Daoy (cell line): ENCODE measurements around the gene SEMA5B. TPM values are rescaled to one million over a fixed set of nuclear protein-coding genes. Genes with fewer than 3 reads are reported as not detected.

Experiments used
- DNase-seq: peaks from one replicate; pipeline ENCODE4 v3.0.0-alpha.2; 2015; ENCODE audit warnings: low read depth
- total RNA-seq: library from RNA; depleted of rRNA; stranded (reverse); fragments of >200 nt; shearing (Covaris generic); gene quantifications from 2 replicates; pipeline ENCODE4 v1.2.3, GENCODE V29; 2014

SEMA5B gene
- total RNA-seq, 1 experiment from 2014 or later, result not detected

DNA sequence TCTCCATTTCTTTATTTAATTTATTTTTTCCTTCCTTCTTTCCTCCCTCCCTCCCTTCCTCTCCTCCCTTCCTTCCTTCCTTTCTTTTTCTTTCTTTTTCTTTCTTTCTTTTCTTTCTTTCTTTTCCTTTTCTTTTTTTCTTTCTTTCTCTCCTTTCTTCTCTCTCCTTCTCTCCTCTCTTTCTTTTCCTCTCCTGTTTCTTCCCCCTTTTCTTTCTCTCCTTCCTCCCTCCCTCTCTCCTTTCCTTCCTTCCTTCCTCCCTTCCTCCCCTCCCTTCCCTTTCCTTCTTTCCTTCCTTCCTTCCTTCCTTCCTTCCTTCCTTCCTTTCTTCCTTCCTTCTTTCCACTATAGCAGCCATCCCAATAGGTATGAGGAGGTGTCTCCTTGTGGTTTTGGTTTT, 32.5 kb upstream of the SEMA5B start:
- DNase-seq, result no peak

DNA sequence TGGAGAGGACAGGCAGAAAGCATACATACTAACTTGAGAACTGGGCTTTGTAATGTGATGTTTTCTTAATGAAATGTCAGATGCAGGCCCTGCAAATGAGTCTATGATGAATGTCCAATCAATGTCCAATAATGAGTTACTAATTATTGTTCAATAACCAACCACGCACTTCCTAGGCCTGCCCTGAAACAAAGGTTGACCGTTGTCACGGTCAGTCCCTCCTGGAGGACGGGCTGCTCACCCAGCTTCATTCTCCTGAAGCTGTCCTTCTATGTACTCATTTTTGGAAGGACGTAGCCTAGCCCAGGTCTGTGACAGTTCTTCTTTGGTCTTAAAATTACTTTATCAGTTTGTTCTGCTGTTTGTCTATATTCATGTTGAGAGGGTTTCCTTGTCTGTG, 30.9 kb upstream of the SEMA5B start:
- DNase-seq, result no peak

- no peak for DNase-seq
Measured at GRCh38 chr3:123055352-123055751, 27.8 kb upstream of the SEMA5B start.

GRCh38 chr3:123054931-123055330, 27.4 kb upstream of the SEMA5B start:
- no peak for DNase-seq

DNA sequence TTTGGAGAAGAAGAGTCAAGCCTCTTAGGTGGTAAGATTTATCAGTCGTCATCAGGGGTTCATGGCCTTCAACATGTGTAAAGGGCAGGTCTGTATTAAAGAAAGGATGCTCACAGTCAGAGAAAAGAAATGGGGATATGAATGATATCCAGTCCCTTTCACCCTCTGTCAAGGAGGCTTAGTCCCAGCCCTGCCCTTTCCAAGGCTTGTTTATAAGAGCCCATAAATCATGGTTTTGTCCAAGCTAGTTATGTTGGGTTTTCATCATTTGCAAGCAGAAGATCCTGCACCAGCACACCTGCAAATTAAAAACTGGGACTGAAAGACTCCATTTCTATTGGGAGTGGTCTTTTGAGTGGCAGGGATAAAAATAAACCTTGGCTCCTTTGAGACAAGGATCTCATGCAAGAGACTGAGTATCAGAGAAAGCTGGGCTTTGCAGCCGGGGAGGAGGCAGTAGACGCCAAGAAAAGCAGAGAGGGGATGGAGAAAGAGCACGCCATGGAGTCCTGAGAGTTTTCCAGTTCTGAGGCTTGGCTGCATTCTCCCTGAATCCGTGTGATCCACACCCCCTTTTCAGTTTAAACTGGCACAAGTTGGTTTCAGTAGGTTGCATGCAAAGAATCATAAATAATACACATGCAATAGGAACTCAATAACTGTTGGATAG, 26.7 kb upstream of the SEMA5B start:
- DNase-seq, result no peak

DNA sequence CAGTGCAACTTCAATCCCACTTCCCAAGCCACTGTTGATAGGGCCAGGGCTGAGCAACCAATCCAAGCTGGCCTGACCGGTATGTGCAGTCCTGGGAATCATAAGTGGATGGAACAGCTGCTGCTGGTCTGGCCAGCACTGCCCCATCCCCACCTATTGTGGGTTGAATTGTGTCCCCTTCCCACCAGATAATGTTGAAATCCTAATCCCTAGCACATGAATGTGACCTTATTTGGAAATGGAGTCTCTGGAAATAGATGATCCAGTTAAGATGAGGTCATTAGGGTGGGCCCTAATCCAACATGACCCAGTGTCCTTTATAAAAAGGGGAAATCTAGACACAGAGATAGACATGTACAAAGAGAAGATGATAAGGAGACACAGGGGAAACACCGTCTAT, 25.5 kb upstream of the SEMA5B start:
- DNase-seq, result no peak

GRCh38 chr3:123050666-123051065, 23.1 kb upstream of the SEMA5B start:
- no peak for DNase-seq

GRCh38 chr3:123048480-123049237, 21.1 kb upstream of the SEMA5B start:
- DNase-seq, result no peak

- no peak for DNase-seq
Measured at GRCh38 chr3:123047062-123047319, 19.4 kb upstream of the SEMA5B start.

- peak; percentile 52 for DNase-seq
Measured at GRCh38 chr3:123046262-123047061, 18.9 kb upstream of the SEMA5B start.

DNA sequence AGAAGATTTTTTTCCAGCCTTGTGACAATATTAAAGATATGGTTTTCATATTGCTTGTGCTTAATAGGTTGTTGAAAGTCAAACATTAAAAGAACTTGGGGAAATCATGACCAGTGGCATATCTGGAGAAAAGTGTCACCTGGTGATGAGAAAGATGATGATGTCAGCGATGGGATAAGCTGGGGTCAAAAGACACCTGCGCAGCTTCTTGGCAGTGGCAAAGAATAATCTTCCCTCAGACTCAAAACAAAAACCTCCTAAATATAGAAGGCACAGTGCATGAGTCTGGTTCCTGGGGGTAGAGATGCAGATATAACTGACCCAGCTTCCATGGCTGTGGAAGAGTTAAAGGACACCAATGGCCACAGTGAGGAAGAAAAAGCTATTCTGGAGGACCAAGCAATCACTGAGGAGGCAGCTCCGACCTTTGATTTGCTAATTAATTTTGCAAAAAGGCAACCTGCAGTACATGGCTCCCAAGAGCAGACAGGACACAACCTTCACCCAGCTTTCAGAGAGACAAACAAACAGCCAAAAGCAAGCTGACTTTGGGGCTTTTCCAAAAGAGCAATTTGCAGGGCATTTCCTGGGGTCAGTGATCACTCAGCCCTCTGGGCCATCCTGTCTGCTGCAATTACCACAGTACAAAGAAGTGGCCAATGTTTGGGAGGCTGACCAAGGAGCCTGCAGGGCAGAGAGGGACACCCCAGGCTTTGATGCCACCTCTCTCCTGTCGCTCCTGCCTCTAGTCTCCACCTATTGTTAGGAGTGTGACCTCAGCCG, 17.6 kb upstream of the SEMA5B start:
- DNase-seq, result no peak

DNA sequence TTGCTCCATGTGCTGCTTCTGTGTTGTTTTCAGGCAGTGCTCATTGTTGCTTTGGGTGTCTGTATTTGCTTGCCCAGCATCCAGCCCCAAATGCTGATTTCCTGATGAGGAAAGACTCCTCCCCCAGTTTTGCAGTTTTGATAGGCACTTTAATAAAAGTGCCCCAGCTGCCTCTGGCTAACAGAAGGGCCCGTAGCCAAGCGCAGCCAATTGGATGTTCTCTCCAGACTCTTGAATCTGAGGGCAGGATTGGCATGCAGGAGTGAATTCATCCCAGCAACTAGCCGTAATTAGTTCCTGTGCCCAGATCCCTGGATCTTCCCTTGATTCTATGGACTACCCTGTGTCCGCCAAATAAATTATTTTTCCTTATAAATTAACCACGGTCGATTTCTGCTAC, 14.8 kb upstream of the SEMA5B start:
- no peak for DNase-seq

- no peak for DNase-seq
Measured at GRCh38 chr3:123039178-123039577, 11.6 kb upstream of the SEMA5B start.

DNA sequence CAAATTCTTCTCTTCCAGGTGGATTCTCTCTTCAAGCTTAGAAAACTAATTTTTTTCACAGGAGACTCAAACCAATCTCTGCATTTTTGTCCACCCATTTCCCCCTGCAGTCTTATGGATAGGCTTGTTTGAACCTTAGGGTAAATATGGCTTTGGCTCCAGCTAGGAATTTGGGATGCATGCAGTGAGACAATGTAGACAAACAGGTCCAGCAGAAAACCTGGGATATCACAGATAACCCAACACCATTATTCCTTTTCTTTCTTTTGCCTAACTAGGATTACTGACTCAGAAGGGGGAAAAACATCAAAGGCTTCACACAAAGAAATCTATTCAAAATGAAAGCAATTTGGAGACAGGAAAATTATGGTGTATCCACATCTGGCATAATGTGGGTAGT, 11.2 kb upstream of the SEMA5B start:
- DNase-seq, result no peak

- DNase-seq, result no peak
Measured at GRCh38 chr3:123037015-123037375, 9.4 kb upstream of the SEMA5B start.

DNA sequence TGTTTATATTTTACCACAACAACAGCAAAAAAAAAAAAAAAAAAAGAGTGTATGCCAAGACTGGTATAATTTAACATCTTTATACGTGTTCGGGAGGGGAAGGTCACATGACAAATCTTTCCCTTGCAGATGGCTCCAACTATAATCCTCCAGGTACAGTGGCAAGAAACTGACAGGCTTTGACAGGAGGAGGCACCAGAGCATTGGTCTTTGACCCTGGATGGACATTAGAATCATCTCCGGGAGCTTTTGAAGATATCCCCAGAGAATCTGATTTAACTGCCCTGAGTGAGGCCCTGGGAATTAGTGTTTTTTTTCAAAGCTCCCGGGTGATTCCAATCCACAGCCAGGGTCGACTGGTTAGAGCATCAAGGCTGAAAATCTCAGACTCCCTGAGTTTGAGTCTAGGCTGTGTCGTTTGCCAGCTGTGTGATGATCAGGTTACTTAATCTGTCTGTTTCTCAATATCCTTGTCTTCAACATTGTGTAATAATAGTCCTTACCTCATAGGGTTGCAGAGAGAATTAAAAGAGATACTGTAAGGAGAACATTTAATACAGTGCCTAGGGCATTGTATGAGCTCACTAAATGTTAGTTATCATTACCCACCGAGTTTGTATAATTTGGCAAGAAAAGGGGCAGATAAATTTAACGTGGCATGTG, 8.9 kb upstream of the SEMA5B start:
- peak; percentile 19 for DNase-seq

- DNase-seq, result no peak
Measured at GRCh38 chr3:123034996-123035395, 7.4 kb upstream of the SEMA5B start.

GRCh38 chr3:123034120-123034519, 6.6 kb upstream of the SEMA5B start:
- no peak for DNase-seq

DNA sequence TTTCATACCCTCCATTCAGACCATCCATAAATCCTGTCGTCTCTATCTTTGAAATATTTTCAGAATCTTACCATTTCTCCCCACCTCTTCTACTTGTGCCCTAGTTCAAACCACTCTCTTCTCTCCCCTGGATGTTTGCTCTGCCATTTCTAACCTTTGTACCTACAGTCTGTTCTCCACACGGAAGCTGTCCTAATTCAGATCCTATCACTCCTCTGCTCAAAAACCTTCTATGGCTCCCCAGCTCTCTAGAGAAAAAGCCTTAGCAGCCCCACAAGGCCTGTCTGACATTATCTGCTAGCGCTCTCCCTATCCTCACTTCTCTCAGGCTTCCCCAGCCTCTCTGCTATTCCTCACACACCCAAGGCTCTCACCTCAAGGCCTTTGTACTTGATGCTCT, 4.5 kb upstream of the SEMA5B start:
- DNase-seq, result no peak

GRCh38 chr3:123031051-123031450, 3.5 kb upstream of the SEMA5B start:
- no peak for DNase-seq

DNA sequence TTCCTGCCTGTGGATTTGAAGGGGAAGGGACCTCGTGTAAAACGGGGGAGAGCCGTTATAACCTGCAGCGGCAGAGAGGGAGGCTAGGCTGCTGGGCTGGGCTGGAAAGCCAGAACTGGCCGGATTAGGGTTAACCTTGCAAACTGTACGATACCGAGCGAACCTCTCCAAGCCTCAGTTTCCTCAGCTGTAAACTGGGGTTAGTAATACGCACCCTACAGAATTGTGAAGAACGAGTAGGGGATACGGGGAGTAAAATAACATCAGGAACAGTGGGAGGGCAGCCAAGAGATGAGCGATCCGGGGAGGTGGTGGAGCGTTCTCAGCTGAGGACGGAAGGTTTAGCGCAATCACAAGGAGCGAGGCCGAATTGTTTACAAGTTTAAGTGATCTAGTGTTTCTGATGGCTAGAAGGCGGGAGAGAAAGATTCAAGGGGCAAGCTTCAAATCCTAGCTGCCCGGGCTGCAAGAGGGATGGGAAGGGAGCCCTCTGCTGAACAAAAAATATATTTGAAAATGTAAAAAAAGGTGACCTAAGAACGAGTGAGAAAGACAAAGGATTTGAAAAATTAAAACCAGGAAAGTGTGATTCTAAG, 768 bp upstream of the SEMA5B start:
- peak; percentile 70 for DNase-seq
